ENCODE measurements around the gene ZNRF4.

Gene ZNRF4

DNA sequence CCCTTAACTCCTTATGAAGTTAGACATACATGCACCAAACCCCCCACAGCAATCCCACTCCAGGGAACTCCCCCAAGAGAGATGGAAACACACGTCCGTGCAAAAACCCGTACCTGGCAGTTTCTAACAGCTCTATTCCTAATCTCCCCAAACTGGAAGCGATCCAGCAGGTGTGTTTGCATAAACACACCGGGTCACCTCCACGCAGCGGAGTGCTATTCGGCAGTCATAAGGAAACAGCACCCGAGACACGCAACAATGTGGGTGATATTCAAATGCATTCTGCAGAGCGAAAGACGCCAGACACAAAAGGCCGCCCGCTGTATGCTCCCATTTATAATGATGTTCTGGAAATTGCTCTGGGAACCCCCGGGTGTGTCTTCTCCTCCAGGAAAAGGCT lies 6.8 kb upstream of the ZNRF4 start:
- Histone ChIP-seq H3K36me3 (ENCODE audit: control insufficient read depth in 2 of 2, insufficient read depth in 1 of 2, low read length in 2 of 2) (no peaks in the 10 kb centered on the region), H3K27ac (ENCODE audit: extremely low read depth, low read depth, low read length) (no peak overlapping the region), H3K4me1 (ENCODE audit: control insufficient read depth, insufficient read depth, low read length) (no peaks in the 10 kb centered on the region), H3K4me3 (ENCODE audit: low read depth, low read length) (no peak overlapping the region), H3K9me3 (ENCODE audit: control insufficient read depth, insufficient read depth, low read depth, low read length) (no peaks in the 10 kb centered on the region)
- ChIA-PET CTCF (interaction anchor here (0.6 kb wide), 1 partner anchor 576 kb away, joined by 5 read pairs; no protein-coding TSS in a partner anchor), POLR2A (interaction anchor here (0.6 kb wide), 1 partner anchor 16 kb away, joined by 5 read pairs; no protein-coding TSS in a partner anchor)
- no peak for TF ChIP-seq ZNF426 (tag by site-specific recombination; IDR thresholded peaks at IDR 0.05)
- no peak for TF ChIP-seq SETDB1 (IDR thresholded peaks at IDR 0.05; ENCODE audit: insufficient read length, low read length)
- no peak for TF ChIP-seq WT1 (tag by site-specific recombination; IDR thresholded peaks at IDR 0.05)
- TF ChIP-seq ZNF501 (tag by site-specific recombination; IDR thresholded peaks at IDR 0.05) = no peak
- TF ChIP-seq ZNF112 (tag by site-specific recombination; IDR thresholded peaks at IDR 0.05) = no peak
- no peak for TF ChIP-seq ZNF600 (tag by site-specific recombination; IDR thresholded peaks at IDR 0.05)
- TF ChIP-seq, protein P1, sequence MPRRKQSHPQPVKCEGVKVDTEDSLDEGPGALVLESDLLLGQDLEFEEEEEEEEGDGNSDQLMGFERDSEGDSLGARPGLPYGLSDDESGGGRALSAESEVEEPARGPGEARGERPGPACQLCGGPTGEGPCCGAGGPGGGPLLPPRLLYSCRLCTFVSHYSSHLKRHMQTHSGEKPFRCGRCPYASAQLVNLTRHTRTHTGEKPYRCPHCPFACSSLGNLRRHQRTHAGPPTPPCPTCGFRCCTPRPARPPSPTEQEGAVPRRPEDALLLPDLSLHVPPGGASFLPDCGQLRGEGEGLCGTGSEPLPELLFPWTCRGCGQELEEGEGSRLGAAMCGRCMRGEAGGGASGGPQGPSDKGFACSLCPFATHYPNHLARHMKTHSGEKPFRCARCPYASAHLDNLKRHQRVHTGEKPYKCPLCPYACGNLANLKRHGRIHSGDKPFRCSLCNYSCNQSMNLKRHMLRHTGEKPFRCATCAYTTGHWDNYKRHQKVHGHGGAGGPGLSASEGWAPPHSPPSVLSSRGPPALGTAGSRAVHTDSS (tag by site-specific recombination; IDR thresholded peaks at IDR 0.05) = no peak
- TF ChIP-seq ZNF175 (tag by site-specific recombination; IDR thresholded peaks at IDR 0.05) = no peak
- no peak for TF ChIP-seq ZBTB48 (tag by site-specific recombination; IDR thresholded peaks at IDR 0.05)
- TF ChIP-seq ZNF560 (tag by site-specific recombination; IDR thresholded peaks at IDR 0.05; ENCODE audit: borderline replicate concordance) = no peak
- TF ChIP-seq OVOL3 (tag by site-specific recombination; IDR thresholded peaks at IDR 0.05) = no peak
- no peak for TF ChIP-seq ZNF223 (tag by site-specific recombination; IDR thresholded peaks at IDR 0.05)
- TF ChIP-seq ZNF785 (tag by site-specific recombination; IDR thresholded peaks at IDR 0.05) = no peak
- no peak for TF ChIP-seq ZNF585B (tag by site-specific recombination; IDR thresholded peaks at IDR 0.05)
- TF ChIP-seq ZNF132 (tag by site-specific recombination; IDR thresholded peaks at IDR 0.05; ENCODE audit: borderline replicate concordance) = no peak

DNA sequence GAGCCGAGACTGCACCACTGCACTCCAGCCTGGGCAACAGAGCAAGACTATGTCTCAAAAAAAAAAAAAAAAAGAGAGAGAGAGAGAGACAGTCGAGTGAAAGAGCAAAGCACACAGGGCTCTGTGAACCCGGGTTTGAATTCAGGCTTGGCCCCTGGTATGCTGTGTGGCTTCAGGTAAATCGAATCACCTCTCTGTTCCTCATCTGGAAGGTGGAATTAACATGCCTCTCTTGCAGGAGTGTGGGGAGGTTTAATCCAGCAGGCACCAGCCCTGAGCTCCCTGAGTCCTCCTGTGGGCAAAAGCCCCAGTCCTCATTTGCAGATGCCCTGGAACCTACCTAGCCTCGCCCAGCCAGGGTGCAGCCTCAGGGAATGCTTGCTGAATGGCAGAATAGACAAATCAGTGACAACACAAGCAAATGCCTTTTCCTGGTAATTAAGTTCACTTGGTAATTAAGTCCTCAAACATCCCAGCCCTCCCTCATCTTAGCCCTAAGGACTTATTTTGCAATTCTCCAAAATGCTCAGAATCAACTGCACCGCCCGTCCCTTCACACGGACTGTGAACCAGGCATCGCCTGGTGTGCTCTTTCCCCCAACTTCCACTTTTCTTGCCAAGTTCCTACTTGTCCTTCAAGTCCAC lies 4.6 kb upstream of the ZNRF4 start:
- H3K36me3 ChIP-seq (ENCODE audit: control insufficient read depth in 2 of 2, insufficient read depth in 1 of 2, low read length in 2 of 2) = no peaks in the 10 kb centered on the region
- H3K4me3 ChIP-seq (ENCODE audit: low read depth, low read length) = no peak overlapping the region
- TF ChIP-seq ZNF768 (tag by site-specific recombination; IDR thresholded peaks at IDR 0.05) (peak; percentile 80), ZNF585B (tag by site-specific recombination; IDR thresholded peaks at IDR 0.05) (no peak)
- ChIA-PET CTCF (no interaction called here), POLR2A (no interaction called here)
- H3K27ac ChIP-seq (ENCODE audit: extremely low read depth, low read depth, low read length) = no peak overlapping the region
- no peaks in the 10 kb centered on the region for H3K4me1 ChIP-seq (ENCODE audit: control insufficient read depth, insufficient read depth, low read length)
- H3K9me3 ChIP-seq (ENCODE audit: control insufficient read depth, insufficient read depth, low read depth, low read length) = no peaks in the 10 kb centered on the region

DNA sequence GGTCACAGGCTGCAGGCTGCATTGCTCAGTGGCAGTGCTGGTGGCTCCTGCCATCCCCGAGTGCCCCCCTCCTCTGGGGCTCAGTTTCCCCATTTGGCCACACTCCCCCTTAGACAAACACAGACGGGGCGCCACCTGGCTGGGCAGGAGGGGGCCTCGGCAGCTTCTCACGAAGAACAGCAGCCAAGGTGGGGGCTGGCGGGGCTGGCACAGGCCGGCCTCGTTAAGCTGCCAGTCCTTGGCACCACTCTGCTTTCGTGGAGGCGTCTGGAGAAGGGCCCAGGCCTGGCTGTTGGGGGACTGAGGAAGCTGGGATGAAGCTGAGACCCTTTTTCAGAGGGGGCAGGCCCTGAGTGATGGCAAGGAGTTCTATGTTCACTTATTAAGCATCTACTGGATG lies 3.7 kb upstream of the ZNRF4 start:
- Histone ChIP-seq H3K36me3 (ENCODE audit: control insufficient read depth in 2 of 2, insufficient read depth in 1 of 2, low read length in 2 of 2) (no peaks in the 10 kb centered on the region), H3K4me3 (ENCODE audit: low read depth, low read length) (no peak overlapping the region), H3K4me1 (ENCODE audit: control insufficient read depth, insufficient read depth, low read length) (no peaks in the 10 kb centered on the region), H3K27ac (ENCODE audit: extremely low read depth, low read depth, low read length) (no peak overlapping the region), H3K9me3 (ENCODE audit: control insufficient read depth, insufficient read depth, low read depth, low read length) (no peaks in the 10 kb centered on the region)
- POLR2A ChIA-PET = no interaction called here
- CTCF ChIA-PET = no interaction called here
- TF ChIP-seq ZNF214 (tag by site-specific recombination; IDR thresholded peaks at IDR 0.05; ENCODE audit: borderline replicate concordance) (no peak), ZNF792 (tag by site-specific recombination; IDR thresholded peaks at IDR 0.05) (no peak), ZNF585B (tag by site-specific recombination; IDR thresholded peaks at IDR 0.05) (no peak), ZBTB7A (tag by site-specific recombination; IDR thresholded peaks at IDR 0.05; ENCODE audit: low read depth) (no peak), ZNF223 (tag by site-specific recombination; IDR thresholded peaks at IDR 0.05) (no peak), EGR2 (tag by site-specific recombination; IDR thresholded peaks at IDR 0.05; ENCODE audit: low read depth) (no peak)
- TF ChIP-seq, protein P2, sequence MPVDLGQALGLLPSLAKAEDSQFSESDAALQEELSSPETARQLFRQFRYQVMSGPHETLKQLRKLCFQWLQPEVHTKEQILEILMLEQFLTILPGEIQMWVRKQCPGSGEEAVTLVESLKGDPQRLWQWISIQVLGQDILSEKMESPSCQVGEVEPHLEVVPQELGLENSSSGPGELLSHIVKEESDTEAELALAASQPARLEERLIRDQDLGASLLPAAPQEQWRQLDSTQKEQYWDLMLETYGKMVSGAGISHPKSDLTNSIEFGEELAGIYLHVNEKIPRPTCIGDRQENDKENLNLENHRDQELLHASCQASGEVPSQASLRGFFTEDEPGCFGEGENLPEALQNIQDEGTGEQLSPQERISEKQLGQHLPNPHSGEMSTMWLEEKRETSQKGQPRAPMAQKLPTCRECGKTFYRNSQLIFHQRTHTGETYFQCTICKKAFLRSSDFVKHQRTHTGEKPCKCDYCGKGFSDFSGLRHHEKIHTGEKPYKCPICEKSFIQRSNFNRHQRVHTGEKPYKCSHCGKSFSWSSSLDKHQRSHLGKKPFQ (tag by site-specific recombination; IDR thresholded peaks at IDR 0.05) = no peak
- TF ChIP-seq, protein P3, sequence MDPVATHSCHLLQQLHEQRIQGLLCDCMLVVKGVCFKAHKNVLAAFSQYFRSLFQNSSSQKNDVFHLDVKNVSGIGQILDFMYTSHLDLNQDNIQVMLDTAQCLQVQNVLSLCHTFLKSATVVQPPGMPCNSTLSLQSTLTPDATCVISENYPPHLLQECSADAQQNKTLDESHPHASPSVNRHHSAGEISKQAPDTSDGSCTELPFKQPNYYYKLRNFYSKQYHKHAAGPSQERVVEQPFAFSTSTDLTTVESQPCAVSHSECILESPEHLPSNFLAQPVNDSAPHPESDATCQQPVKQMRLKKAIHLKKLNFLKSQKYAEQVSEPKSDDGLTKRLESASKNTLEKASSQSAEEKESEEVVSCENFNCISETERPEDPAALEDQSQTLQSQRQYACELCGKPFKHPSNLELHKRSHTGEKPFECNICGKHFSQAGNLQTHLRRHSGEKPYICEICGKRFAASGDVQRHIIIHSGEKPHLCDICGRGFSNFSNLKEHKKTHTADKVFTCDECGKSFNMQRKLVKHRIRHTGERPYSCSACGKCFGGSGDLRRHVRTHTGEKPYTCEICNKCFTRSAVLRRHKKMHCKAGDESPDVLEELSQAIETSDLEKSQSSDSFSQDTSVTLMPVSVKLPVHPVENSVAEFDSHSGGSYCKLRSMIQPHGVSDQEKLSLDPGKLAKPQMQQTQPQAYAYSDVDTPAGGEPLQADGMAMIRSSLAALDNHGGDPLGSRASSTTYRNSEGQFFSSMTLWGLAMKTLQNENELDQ (tag by site-specific recombination; IDR thresholded peaks at IDR 0.05; ENCODE audit: low read depth) = no peak
- TF ChIP-seq, protein P4, sequence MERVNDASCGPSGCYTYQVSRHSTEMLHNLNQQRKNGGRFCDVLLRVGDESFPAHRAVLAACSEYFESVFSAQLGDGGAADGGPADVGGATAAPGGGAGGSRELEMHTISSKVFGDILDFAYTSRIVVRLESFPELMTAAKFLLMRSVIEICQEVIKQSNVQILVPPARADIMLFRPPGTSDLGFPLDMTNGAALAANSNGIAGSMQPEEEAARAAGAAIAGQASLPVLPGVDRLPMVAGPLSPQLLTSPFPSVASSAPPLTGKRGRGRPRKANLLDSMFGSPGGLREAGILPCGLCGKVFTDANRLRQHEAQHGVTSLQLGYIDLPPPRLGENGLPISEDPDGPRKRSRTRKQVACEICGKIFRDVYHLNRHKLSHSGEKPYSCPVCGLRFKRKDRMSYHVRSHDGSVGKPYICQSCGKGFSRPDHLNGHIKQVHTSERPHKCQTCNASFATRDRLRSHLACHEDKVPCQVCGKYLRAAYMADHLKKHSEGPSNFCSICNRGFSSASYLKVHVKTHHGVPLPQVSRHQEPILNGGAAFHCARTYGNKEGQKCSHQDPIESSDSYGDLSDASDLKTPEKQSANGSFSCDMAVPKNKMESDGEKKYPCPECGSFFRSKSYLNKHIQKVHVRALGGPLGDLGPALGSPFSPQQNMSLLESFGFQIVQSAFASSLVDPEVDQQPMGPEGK (tag by site-specific recombination; IDR thresholded peaks at IDR 0.05) = no peak
- TF ChIP-seq, protein P1 (tag by site-specific recombination; IDR thresholded peaks at IDR 0.05) = no peak

Data from HEK293 (cell line).